ENCODE data around the gene FAXC. TPM values are rescaled to one million over a fixed set of nuclear protein-coding genes. Genes with fewer than 3 reads are reported as not detected.

Gene FAXC
- total and polyA plus RNA-seq, 2 donors (not counting 3 experiments of a cell fraction or from before 2014, with no cell fraction given) = 3.4 to 3.6 TPM

GRCh38 chr6:99364026-99364425 is 14.6 kb upstream of the FAXC start:
- BruUV-seq (replicated peaks) = no TSS peak
- Histone ChIP-seq H3K9ac (replicated peaks; ENCODE audit: extremely low read depth, insufficient read depth, low read length) (no peak overlapping the region), H3K4me1 (ENCODE audit: control insufficient read depth, extremely low read depth, insufficient read depth, low read length) (no peaks in the 10 kb centered on the region), H3K4me3 (replicated peaks in 1 of 3; ENCODE audit: insufficient read depth in 1 of 3, low read depth in 1 of 3, low read length in 3 of 3) (no peak overlapping the region), H4K20me1 (replicated peaks; ENCODE audit: control insufficient read depth, extremely low read depth, insufficient read depth, low read length) (no peaks in the 10 kb centered on the region), H3K27ac (ENCODE audit: insufficient read depth, low read depth, low read length) (no peak overlapping the region), H3K27me3 (ENCODE audit: control insufficient read depth in 2 of 2, insufficient read depth in 2 of 2, low read length in 2 of 2) (peaks cover 4 to 12% of the 10 kb centered on the region in 2 experiments), H3K9me3 (replicated peaks; ENCODE audit: control insufficient read depth, insufficient read depth, low read length) (no peaks in the 10 kb centered on the region), H3K79me2 (ENCODE audit: control insufficient read depth, insufficient read depth, low read length) (no peaks in the 10 kb centered on the region), H3K4me2 (ENCODE audit: insufficient read depth, low read length) (no peak overlapping the region), H2AFZ (ENCODE audit: low read depth, low read length) (no peak overlapping the region), H3K36me3 (ENCODE audit: control insufficient read depth in 2 of 2, extremely low read depth in 1 of 2, insufficient read depth in 2 of 2, low read length in 2 of 2) (no peaks in the 10 kb centered on the region), H3K9me1 (replicated peaks; ENCODE audit: control insufficient read depth, extremely low read depth, insufficient read depth, low read length) (no peaks in the 10 kb centered on the region)
- dilution Hi-C loops (cut with MboI; ENCODE audit: extremely low pct_ligation_motif_present, low sequenced_read_pairs) (no loop called here), intact Hi-C loops (cut with micrococcal nuclease) (no loop called here)
- ChIA-PET CTCF (interaction anchor here (1.7 kb wide), 1 partner anchor 29 kb away, joined by 5 read pairs; no protein-coding TSS in a partner anchor), POLR2A (no interaction called here)
- DNase-seq (ENCODE audit: low read depth, low spot score) (no peak), FAIRE-seq (no peak)
- TF ChIP-seq CTCF (IDR thresholded peaks at IDR 0.05; ENCODE audit: extremely low read depth in 1 of 2, insufficient read depth in 1 of 2, low read depth in 1 of 2, low read length in 2 of 2) = no peak
- TF ChIP-seq JUN (IDR thresholded peaks at IDR 0.05; ENCODE audit: borderline replicate concordance, insufficient read depth, insufficient read length, low read depth) = no peak

- Histone ChIP-seq H3K4me2 (ENCODE audit: insufficient read depth, low read length) (no peak overlapping the region), H3K36me3 (ENCODE audit: control insufficient read depth in 2 of 2, extremely low read depth in 1 of 2, insufficient read depth in 2 of 2, low read length in 2 of 2) (no peaks in the 10 kb centered on the region), H3K27ac (ENCODE audit: insufficient read depth, low read depth, low read length) (no peak overlapping the region), H3K9me3 (replicated peaks; ENCODE audit: control insufficient read depth, insufficient read depth, low read length) (no peaks in the 10 kb centered on the region), H2AFZ (ENCODE audit: low read depth, low read length) (no peak overlapping the region), H3K79me2 (ENCODE audit: control insufficient read depth, insufficient read depth, low read length) (no peaks in the 10 kb centered on the region), H3K27me3 (ENCODE audit: control insufficient read depth in 2 of 2, insufficient read depth in 2 of 2, low read length in 2 of 2) (peaks cover 4 to 17% of the 10 kb centered on the region in 2 experiments), H3K9ac (replicated peaks; ENCODE audit: extremely low read depth, insufficient read depth, low read length) (no peak overlapping the region), H4K20me1 (replicated peaks; ENCODE audit: control insufficient read depth, extremely low read depth, insufficient read depth, low read length) (no peaks in the 10 kb centered on the region), H3K9me1 (replicated peaks; ENCODE audit: control insufficient read depth, extremely low read depth, insufficient read depth, low read length) (no peaks in the 10 kb centered on the region), H3K4me3 (replicated peaks in 1 of 3; ENCODE audit: insufficient read depth in 1 of 3, low read depth in 1 of 3, low read length in 3 of 3) (no peak overlapping the region), H3K4me1 (ENCODE audit: control insufficient read depth, extremely low read depth, insufficient read depth, low read length) (no peaks in the 10 kb centered on the region)
- no TSS peak for BruUV-seq (replicated peaks)
- dilution Hi-C loops (cut with MboI; ENCODE audit: extremely low pct_ligation_motif_present, low sequenced_read_pairs) (no loop called here), intact Hi-C loops (cut with micrococcal nuclease) (no loop called here)
- ChIA-PET POLR2A (no interaction called here), CTCF (no interaction called here)
- FAIRE-seq (no peak), DNase-seq (ENCODE audit: low read depth, low spot score) (no peak)
- no peak for TF ChIP-seq FOS (IDR thresholded peaks at IDR 0.05; ENCODE audit: borderline replicate concordance, insufficient read depth, low read length)
- TF ChIP-seq JUN (IDR thresholded peaks at IDR 0.05; ENCODE audit: borderline replicate concordance, insufficient read depth, insufficient read length, low read depth) = no peak
- no peak for TF ChIP-seq POLR2AphosphoS5 (IDR thresholded peaks at IDR 0.05; ENCODE audit: insufficient read depth, low read depth, low read length)
- TF ChIP-seq EZH2 (IDR thresholded peaks at IDR 0.05; ENCODE audit: borderline replicate concordance, low read depth, low read length, severe bottlenecking) = no peak
- TF ChIP-seq MAX (IDR thresholded peaks at IDR 0.05; ENCODE audit: insufficient read depth, insufficient read length) = no peak
- TF ChIP-seq MYC (IDR thresholded peaks at IDR 0.05; ENCODE audit: low read depth, low read length) = no peak
- TF ChIP-seq CTCF (IDR thresholded peaks at IDR 0.05; ENCODE audit: extremely low read depth in 1 of 2, insufficient read depth in 1 of 2, low read depth in 1 of 2, low read length in 2 of 2) = no peak
- TF ChIP-seq GATA2 (IDR thresholded peaks at IDR 0.05; ENCODE audit: insufficient read depth, insufficient read length, low read depth, low read length) = no peak
- no peak for TF ChIP-seq POLR2A (IDR thresholded peaks at IDR 0.05; ENCODE audit: low read depth, low read length)
Measured at GRCh38 chr6:99362678-99363268, 13.3 kb upstream of the FAXC start.

Measured in endothelial cell of umbilical vein (primary cell).